OCI-LY7 (cell line): Measurements from ENCODE around the gene RNF166. TPM values are rescaled to one million over a fixed set of nuclear protein-coding genes. Genes with fewer than 3 reads are reported as not detected.
A peak's percentile ranks its signal among the peaks of the same experiment; 100 is the strongest.

ENCODE experiments used
- BruUV-seq: library from RNA; stranded (reverse); fragments of 400-500 nt; replicated peaks from 2 replicates; lab custom pipeline; 2021; lab: Mats Ljungman, UMichigan
- CTCF ChIA-PET: fragments of 300-600 bp; sonication (Branson Sonifier 250); formaldehyde crosslinking; loops from one replicate; lab custom pipeline; 2022; ENCODE audit warnings: antibody characterized with exemption; ENCODE audit not compliant: unreplicated experiment; lab: Charles Lee
- POLR2A ChIA-PET: fragments of 300-600 bp; sonication (Branson Sonifier 250); formaldehyde crosslinking; loops from one replicate; lab custom pipeline; 2022; ENCODE audit warnings: antibody characterized with exemption; lab: Charles Lee
- DNase-seq: peaks from one replicate; pipeline ENCODE4 v3.0.0-alpha.2; 2015; ENCODE audit warnings: low spot score
- H2AFZ ChIP-seq: fragments of 200-600 bp; sonication (generic), shearing (Covaris generic); 2 replicates; pipeline ENCODE4 v1.6.1; 2014; ENCODE audit warnings: mild to moderate bottlenecking, antibody characterized with exemption, low read length, moderate library complexity
- H3K27ac ChIP-seq: fragments of 200-600 bp; sonication (generic); 2 replicates; pipeline ENCODE4 v1.5.1; 2014; ENCODE audit warnings: mixed run types, low read depth, mild to moderate bottlenecking, moderate library complexity, low read length, inconsistent platforms; ENCODE audit not compliant: poor library complexity, severe bottlenecking
- H3K36me3 ChIP-seq: fragments of 200-600 bp; sonication (generic); 2 replicates; pipeline ENCODE4 v1.6.1; 2014; ENCODE audit warnings: mild to moderate bottlenecking, antibody characterized with exemption, low read length, moderate library complexity, mixed read lengths; ENCODE audit not compliant: insufficient read depth
- H3K4me1 ChIP-seq: fragments of 200-600 bp; sonication (generic); 2 replicates; pipeline ENCODE4 v1.5.1; 2014; ENCODE audit warnings: mild to moderate bottlenecking, low read length; ENCODE audit not compliant: insufficient read depth, poor library complexity, severe bottlenecking
- H3K4me2 ChIP-seq: fragments of 200-600 bp; sonication (generic); 2 replicates; pipeline ENCODE4 v1.6.1; 2014; ENCODE audit warnings: mild to moderate bottlenecking, low read length
- H3K4me3 ChIP-seq: fragments of 200-600 bp; sonication (generic); 2 replicates; pipeline ENCODE4 v1.5.1; 2014; ENCODE audit warnings: mild to moderate bottlenecking, low read depth, low read length; ENCODE audit not compliant: poor library complexity, severe bottlenecking
- H3K79me2 ChIP-seq: fragments of 200-600 bp; sonication (generic); 2 replicates; pipeline ENCODE4 v1.6.1; 2016; ENCODE audit warnings: low read depth, mild to moderate bottlenecking, low read length, moderate library complexity, mixed read lengths; ENCODE audit not compliant: insufficient read depth
- H3K9me2 ChIP-seq: fragments of 200-600 bp; sonication (generic); 2 replicates; pipeline ENCODE4 v1.6.1; 2016; ENCODE audit warnings: mild to moderate bottlenecking, low read length, mixed read lengths; ENCODE audit not compliant: insufficient read depth
- H3K9me3 ChIP-seq: fragments of 200-600 bp; sonication (generic); 2 replicates; pipeline ENCODE4 v1.6.1; 2014; ENCODE audit warnings: mild to moderate bottlenecking, mixed run types, low read length, mixed read lengths
- H4K20me1 ChIP-seq: fragments of 200-600 bp; sonication (generic); 2 replicates; pipeline ENCODE4 v1.6.1; 2014; ENCODE audit warnings: mild to moderate bottlenecking, antibody characterized with exemption, low read length, moderate library complexity, mixed read lengths; ENCODE audit not compliant: insufficient read depth
- CTCF ChIP-seq: fragments of 200-600 bp; sonication (generic); conservative IDR thresholded peaks from 2 replicates; pipeline ENCODE4 v1.5.1; 2014; ENCODE audit warnings: mild to moderate bottlenecking, antibody characterized with exemption, low read length, moderate library complexity, mixed read lengths
- EZH2phosphoT487 ChIP-seq: fragments of 200-600 bp; sonication (generic); IDR thresholded peaks from 2 replicates; pipeline ENCODE4 v1.6.1; 2018; ENCODE audit warnings: low read depth, borderline replicate concordance, mild to moderate bottlenecking, mixed run types, antibody characterized with exemption, low read length, moderate library complexity, mixed read lengths
- intact Hi-C: fragments of 100-400 bp; cut with micrococcal nuclease; formaldehyde crosslinking; loops from one replicate; pipeline ENCODE4 v1.10.0; 2022; ENCODE audit not compliant: unreplicated experiment
- total RNA-seq, 2 experiments: library from RNA; depleted of rRNA in 1 of 2; stranded (reverse); fragments of >200 nt in 1 of 2; shearing (Covaris generic) in 1 of 2; gene quantifications; 2 replicates each; pipeline ENCODE4 v1.2.3, GENCODE V29; 2014 to 2022

RNF166 gene
- total RNA-seq, 2 experiments from 2014 or later: 52.4 to 56.2 TPM

- Histone ChIP-seq H3K4me1 (peaks cover 39% of the 10 kb centered on the region), H2AFZ (no peak overlapping the region), H3K79me2 (no peaks in the 10 kb centered on the region), H3K27ac (no peak overlapping the region), H3K9me2 (no peaks in the 10 kb centered on the region), H3K9me3 (no peaks in the 10 kb centered on the region), H3K4me2 (no peak overlapping the region), H3K36me3 (no peaks in the 10 kb centered on the region; the same call in 1 of the 2 replicates), H4K20me1 (no peaks in the 10 kb centered on the region), H3K4me3 (no peak overlapping the region)
- BruUV-seq: no TSS peak
- TF ChIP-seq CTCF (no peak), EZH2phosphoT487 (no peak)
- no peak for DNase-seq
- POLR2A ChIA-PET: interaction anchor here (0.5 to 0.6 kb wide), 2 partner anchors 16 to 54 kb away, joined by 3 to 4 read pairs; no protein-coding TSS in a partner anchor
- intact Hi-C loops: no loop called here
- CTCF ChIA-PET: no interaction called here
These were observed 42.2 kb upstream of the RNF166 start for GRCh38 chr16:88748364-88748763.

DNA sequence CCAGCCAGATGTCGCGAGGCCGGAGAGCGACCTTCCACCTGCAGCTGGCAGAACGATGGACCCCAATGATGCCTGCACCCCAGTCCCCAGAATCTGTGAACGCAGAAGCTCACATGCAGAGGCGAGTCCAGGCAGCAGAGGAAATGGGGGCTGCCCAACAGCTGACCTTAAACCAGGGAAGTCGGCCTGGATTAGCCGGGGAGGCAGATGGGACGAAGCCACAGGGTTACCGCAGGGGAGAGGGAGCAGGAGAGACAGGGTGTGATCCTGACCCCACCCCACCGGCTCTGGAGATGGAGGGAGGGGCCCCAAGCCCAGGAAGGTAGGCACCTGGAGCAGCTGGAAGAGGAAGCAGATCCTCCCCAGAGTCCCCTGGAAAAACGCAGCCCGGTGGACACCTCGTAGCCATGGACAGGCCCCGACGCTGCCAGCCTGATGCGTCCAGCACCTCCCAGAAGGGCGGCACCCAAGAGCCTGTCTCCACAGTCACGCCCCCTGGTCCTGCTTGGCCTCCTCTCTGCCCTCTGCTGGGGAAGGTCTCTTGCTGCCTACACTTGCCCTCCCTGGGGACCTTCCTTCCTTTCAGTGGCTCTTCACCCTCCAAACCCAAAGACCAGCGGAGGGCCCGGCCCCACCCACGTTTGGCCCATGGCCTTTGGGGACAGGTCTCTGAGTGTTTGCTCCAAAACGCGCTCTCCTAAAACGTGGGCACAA, 41.5 kb upstream of the RNF166 start:
- BruUV-seq: no TSS peak
- CTCF ChIA-PET: no interaction called here
- Histone ChIP-seq H3K4me3 (no peak overlapping the region), H4K20me1 (no peaks in the 10 kb centered on the region), H3K4me1 (peaks cover 45% of the 10 kb centered on the region), H3K4me2 (no peak overlapping the region), H3K79me2 (no peaks in the 10 kb centered on the region), H3K9me2 (no peaks in the 10 kb centered on the region), H2AFZ (no peak overlapping the region), H3K27ac (no peak overlapping the region), H3K9me3 (no peaks in the 10 kb centered on the region), H3K36me3 (no peaks in the 10 kb centered on the region; the same call in 1 of the 2 replicates)
- intact Hi-C loops: no loop called here
- POLR2A ChIA-PET: no interaction called here
- peak; percentile 66 for DNase-seq
- TF ChIP-seq CTCF (peak; percentile 70), EZH2phosphoT487 (no peak)

- no peak for DNase-seq
- Histone ChIP-seq H3K4me2 (peak overlapping the region; percentile 87), H3K9me3 (no peaks in the 10 kb centered on the region), H2AFZ (no peak overlapping the region), H3K79me2 (no peaks in the 10 kb centered on the region), H3K9me2 (no peaks in the 10 kb centered on the region), H3K4me3 (peak overlapping the region; percentile 60), H3K36me3 (no peaks in the 10 kb centered on the region; the same call in 1 of the 2 replicates), H4K20me1 (no peaks in the 10 kb centered on the region), H3K4me1 (peaks cover 49% of the 10 kb centered on the region), H3K27ac (peak overlapping the region; percentile 80)
- TF ChIP-seq CTCF (no peak), EZH2phosphoT487 (no peak)
- POLR2A ChIA-PET: interaction anchor here (0.9 kb wide), 1 partner anchor 34 kb away, joined by 3 read pairs; no protein-coding TSS in a partner anchor
- CTCF ChIA-PET: no interaction called here
- BruUV-seq: no TSS peak
- intact Hi-C loops: no loop called here
These were observed 40.3 kb upstream of the RNF166 start for GRCh38 chr16:88746506-88746905.
